HUDEP-2 (cell line): ENCODE data around the gene HOXB5.

Source experiments
- DNase-seq, 76 experiments: peaks; one replicate each; lab custom pipeline; 2025; ENCODE audit not compliant: unreplicated experiment in 76 of 76; lab: John Stamatoyannopoulos, UW

The HOXB5 gene

GRCh38 chr17:48605991-48606891, 12.7 kb upstream of the HOXB5 start:
- DNase-seq = no peak

DNA sequence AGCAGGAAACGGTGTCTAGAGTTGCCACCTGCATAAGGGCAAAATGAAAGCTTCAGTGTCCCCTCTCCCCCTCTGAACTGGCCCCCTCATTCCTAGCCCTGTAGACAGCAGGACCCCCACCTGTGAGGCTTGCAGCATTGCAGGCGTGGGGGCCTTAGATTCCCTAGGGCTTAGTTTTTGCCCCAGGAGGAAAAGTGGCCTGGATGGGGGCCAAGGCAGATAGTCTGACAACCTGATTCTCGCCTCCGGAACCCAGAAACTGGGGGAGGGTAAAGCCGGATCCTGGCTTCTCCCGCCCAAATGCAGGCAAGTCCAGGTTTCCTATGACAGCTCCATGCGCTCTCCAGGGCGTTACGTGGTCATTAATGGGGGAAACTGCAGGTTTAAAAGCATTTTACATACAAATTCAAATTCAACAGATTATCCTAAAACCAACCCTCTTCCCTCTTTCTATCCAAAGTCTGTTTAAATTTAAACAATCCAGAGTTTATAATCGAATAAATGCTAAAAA, 11.9 kb upstream of the HOXB5 start:
- no peak for DNase-seq

DNA sequence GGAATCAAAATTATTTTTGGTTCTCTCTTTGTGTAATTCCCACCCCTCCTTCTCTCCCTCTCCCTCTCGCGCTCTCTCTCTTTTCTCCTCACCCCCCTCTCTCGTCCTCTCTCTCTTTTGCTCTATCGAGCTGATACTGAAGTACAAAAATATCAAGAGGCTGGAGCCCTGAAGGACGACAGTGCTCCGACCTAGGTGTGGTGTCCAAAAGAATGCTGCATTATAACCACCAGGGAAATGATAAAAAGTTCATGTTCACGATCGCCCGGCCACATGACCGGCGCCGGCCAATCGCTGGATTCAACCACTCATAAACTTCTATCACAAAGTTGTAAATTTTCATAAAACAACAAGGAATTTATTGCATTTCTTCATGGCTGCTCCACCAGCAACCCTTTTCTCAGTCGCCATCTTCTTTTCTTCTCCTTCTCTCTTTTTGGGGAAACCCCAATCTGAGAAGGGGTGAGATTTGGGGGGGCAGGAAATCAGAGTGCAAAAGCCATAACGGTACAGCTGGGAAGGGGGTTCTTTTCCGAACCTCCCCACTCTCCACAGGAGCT, 11.3 kb upstream of the HOXB5 start, which contains the start of gene HOXB6:
Gene HOXB6 (minus strand): TSS at position 217 of the 560 bp plus-strand sequence. CDS start 6,836 bp downstream, outside the sequence.
- no peak for DNase-seq

DNA sequence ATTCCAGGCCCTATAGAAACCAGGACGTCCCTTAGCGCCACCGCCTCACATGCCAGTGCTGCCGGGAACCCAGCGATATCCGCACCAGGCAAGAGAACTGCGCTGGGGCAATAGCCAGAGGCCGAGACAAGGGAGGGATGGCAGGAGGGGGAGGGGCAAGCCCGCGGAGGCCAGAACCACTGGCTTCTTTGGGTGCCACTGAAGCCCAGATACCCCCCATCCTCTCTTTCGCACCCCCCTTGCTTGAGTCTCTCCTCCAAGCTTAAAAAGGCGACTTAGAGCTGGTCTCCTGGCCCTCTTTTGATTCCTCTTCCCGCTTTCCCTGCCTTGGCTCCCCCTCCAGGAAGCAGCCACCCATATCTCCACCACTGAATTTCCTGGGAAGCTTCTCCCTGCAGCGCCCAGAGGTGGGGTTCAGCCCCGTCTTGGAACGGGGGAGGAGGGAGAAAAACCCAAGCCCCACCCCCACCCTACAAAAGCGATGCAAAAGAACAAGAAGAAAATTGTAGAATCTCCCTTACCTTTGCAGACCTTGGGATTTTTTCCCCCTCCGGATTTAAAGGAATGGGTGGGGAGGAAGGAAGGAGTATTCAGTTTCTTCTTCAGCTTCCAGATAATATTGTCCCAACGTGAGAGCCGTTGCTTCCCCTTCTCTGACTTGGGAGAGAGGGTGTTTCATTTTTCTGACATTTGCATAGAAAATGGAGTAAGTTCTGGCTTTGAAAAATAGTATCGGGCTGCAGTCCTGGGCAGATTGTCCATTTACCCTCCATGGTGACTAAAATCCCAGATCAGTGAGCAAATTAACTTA, 10.6 kb upstream of the HOXB5 start:
- no peak for DNase-seq

DNA sequence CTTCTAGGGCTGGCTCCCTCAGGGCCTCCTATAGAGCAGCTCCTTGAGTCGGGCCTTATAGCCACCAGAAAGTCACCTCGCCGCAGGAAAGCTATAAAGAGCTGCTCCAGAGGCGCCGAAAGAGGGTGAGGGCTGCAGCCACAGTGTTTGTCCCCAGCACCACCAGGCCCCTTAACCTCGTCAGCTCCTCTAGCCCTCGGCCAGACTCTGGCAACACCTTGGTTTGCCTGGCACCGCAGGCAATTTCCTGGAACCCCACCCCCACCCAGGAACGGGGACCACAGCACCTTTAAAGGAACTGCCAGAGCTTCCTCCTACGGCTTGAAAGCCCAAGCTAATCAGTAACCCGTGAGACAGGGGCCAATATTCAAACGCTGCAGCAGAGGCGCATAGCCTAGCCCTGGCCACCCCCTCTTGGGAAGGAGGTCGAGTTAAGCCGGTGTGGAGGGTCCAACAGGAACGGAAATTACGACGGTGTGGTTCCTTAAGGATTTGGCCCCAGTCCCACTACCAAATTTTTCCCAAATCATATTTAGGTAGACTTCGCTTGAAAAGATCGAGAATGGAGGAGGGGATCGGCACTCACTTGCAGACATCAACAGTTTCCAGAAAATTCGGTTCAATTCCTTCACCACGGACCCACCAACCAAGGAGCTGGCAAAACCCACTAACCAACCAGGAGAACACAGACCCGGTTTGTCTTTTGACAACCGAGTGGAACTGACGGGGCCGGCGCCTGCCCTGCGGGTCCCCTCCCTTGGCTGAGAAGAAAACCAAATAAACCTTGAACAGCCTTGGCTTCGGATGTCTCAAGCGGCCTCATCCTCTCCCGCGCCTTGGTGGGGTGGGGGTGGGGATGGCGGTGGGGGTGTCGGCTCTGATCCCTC, 8.2 kb upstream of the HOXB5 start:
- DNase-seq = no peak

GRCh38 chr17:48601207-48601538, 7.6 kb upstream of the HOXB5 start:
- no peak for DNase-seq

DNA sequence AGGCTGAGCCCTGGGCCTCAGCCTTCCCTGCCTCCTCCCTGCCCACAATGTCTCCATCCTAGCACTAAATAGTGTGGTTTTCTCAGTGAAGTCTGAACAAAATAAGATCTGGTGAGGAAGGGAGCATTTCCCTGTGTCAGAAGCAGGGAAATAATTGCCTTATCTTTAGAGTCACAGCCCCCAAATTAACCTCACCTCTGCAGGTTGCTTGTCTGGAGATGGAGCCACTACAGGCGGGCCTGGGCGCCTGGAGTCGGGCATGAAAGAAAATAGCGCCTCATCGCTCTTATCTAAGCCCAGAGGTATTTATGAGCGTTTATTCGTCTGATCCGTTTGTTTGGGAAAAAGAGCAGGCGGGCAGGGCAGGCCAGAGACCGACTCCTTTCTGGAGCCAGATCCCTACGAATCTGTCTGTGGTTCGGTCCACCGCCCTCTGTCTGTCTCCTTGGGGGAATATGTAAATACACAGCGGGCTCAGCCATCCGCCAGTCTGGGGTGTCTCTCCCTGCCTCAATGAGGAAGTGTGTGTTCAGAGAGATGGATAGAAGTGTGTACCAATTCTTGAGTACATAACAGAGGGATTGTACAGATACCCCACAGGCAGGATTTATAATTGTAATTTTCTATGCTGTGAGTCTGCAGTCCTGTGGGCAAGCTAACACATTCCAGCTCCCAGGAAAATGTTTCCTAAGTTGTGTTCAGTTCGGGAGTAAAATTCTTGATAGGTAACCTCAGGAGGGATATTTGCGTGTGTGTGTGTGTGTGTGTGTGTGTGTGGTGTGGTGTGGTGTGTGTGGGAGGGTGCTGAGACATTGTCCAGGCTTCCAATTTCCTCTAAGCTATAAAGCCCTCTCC, 6.9 kb upstream of the HOXB5 start:
- no peak for DNase-seq

GRCh38 chr17:48599354-48599753, 5.8 kb upstream of the HOXB5 start:
- DNase-seq = no peak

DNA sequence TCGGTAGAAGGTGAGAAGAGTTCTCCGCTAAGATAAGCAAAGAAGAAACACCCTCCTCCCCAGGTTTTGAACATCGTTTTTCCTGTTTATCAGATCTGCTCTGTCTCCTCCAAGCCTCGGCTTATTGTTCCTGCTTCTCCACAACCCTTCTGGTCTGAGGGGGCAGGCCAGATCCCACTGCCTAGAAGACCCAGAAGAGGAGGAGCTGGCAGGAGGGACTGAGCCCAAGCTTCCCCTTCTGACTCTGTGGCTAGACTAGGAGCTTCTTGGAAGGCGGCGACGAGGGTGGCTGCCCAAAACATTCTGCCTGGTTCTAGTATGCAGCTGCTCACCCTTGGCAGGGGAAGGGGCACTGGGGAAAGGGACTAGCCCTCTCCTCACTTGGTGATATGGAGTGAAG, 5.2 kb upstream of the HOXB5 start:
- DNase-seq = no peak

DNA sequence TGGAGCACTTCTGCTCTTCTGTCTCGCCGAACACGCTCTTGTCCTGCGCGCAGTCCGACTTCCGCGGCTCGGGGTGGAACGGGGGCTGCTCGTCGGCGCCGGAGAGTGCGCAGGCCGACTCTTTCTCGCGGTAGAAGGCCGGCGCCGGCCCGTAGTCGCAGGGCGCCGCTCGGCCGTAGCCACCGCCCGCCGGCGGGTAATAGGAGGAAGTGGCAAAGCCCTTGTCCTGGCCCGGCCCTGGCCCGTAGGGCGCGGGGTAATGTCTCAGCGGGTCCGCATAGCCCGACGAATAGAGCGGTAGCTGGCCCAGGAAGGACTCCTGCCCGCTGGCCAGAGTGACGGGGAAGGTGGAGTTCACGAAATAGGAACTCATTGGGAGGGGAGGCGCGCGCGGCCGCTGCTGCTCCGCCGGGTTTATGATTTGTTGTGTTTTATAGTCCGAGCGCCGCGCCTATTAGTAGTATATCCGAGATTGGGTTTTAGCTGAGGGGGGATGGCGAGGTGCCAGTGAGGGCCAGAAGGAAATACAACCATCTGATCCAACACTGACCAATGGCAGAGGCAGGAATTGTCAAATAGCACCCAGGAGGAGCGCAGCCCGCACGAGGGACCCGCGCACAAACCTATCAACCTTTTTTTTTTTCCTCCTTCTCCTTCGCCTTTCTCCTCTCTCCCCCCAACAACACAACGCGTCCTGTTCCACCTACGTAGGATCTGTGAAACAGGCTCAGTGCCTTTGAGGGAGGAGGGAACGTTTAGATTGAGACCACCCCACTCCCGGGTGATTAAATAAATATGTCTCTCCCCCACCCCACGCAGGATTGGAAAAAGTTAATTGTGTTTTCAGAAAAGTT, 4.4 kb upstream of the HOXB5 start:
- no peak for DNase-seq

GRCh38 chr17:48597528-48597777, 3.9 kb upstream of the HOXB5 start:
- no peak for DNase-seq

DNA sequence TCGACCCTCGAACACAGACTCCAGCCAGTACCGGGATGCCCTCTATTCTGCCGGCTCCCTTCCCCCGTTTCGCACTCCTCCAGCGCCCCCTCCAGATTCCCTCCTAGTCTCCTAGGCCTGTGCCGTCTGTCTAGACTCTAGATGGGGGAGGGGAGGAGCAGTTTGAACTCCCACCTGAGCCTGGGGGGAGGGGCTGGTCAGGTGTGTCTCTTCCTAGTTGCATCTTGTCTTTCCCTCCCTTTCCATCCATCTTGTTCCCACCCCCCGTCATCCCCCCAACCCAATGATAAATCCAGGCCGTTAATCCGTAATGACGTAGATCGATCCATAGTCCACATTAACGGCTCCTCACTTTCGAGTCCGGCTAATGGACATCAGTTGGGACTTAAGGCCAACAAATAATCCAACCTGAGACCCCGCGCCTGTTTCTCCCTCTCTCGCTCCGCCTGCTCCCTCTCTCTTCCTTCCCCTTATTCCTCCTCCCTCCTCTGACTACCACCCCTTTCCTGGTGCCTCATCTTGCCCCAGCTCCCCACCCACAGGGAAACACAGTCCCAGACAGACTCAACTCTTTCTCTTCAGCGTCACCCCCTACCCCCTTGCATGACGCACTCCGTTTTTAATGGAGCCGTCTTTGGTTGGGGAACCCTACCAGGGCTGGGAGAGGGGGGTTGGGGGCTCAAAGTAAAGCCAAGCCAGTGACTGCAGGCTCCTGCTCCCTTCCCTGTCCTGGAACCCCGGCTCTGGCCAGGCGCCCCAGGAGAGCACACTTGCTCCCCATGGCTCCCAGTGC, 3.4 kb upstream of the HOXB5 start:
- no peak for DNase-seq

DNA sequence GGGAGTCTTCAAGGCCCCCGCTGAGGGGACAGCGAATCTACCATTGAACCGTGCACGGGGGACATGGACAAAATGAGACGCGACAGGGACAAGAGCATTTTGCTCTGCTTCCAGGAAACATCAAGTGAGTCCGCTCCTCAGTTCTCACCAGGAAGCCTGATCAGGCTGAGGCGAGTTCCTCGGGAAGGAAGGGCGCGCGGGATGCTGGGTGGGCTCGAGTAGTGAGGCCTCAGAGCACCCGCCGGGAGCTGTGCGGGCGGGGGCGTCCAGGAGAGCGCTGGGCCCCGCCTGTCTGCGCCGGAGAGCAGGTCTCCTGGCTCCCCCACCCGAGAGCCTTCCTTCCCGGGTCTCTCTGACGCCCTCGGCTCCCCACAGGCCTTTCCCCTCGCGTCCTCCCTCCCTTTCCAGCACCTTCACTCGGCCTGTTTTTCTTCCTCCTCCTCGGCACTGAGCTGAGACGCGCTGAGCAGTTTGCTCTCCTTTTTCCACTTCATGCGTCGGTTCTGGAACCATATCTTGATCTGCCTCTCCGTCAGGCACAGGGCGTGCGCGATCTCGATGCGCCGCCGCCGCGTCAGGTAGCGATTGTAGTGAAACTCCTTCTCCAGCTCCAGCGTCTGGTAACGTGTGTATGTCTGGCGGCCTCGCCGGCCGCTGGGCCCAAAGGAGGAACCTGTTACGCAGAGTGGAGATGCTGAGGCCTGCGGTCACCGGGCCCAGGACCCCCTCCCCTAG, 2.6 kb upstream of the HOXB5 start:
- no peak for DNase-seq

GRCh38 chr17:48595278-48595999, 1.9 kb upstream of the HOXB5 start:
- DNase-seq = no peak

DNA sequence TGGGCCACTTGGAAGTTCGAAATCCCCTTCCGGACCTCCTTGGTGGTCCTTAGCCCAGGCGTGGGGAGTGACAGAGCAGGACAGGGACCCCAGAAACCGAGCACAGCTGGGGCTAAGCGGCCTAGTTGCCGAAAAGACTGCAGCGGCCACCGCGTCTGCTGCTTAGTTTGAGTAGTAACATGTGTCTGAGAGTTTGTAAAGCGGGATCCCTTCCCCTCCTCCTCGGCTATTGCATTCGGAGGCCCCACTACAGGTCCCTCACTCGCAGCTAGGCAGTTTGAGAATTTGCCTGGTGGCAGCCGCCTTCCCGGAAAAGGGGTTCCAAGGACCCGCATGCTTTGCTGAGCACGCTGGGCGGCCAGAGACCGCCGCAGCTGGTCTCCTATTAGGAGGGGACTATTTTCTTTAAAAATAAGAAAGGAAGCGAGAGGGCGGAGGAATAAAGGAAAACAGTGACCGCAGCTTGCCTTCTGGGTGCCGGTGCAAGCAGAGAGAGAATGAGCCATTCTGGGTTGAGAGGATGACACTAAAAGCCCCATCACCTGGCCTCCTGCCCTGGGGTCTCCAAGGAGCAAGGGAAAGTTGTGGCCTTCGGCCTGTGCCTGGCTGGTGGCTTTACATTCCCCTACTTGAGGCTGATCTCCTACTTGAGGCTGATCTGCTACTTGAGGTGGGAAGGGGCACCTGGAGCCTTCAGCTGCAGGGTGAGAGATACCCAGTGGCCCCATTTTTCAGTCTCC, 1.1 kb upstream of the HOXB5 start:
- DNase-seq = no peak
